ENCODE data around the gene MGAT5B. TPM values are rescaled to one million over a fixed set of nuclear protein-coding genes. Genes with fewer than 3 reads are reported as not detected.

MGAT5B gene
- total RNA-seq, 1 experiment from 2014 or later = 4.9 TPM

DNA sequence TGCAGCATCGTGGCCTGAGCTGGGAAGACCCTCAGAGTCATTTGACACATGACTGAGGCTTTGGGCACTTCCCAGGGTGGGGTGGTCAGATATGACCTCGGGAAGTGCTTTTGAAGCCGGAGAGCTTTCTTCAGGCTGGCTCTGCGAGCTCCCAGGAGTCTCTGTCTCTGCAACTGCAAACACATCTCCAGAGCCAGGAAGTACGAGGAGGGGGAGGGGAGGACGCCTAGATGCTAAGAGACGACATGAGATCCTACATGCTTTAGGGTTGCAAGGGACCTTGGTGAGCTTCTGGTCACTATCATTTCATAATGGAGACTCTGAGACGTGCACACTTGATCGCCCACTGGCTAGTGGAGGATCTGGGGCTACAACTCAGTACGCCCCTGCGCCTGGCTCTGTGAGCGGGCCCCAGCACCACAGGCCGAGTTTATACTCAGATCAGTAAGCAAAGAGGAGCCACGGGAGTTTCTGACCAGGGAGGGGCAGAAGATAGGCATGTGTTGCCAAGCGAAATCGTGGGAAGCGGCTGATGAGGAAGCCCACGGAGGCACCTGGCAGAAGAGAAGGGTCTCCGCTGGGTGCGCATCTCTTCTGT lies 527 bp upstream of the MGAT5B start:
- Histone ChIP-seq H2AFZ (ENCODE audit: low read length) (peak overlapping the region; percentile 95), H4K20me1 (ENCODE audit: low read length) (no peaks in the 10 kb centered on the region), H3K27ac (ENCODE audit: low read length) (peak overlapping the region; percentile 33), H3K9me2 (replicated peaks; ENCODE audit: low read length) (no peaks in the 10 kb centered on the region), H3K4me1 (ENCODE audit: insufficient read depth, low read length) (peaks cover 41% of the 10 kb centered on the region), H3K79me2 (ENCODE audit: low read length) (peaks cover 4% of the 10 kb centered on the region; the same call in 1 of the 2 replicates), H3K27me3 (ENCODE audit: low read length) (no peaks in the 10 kb centered on the region), H3K4me3 (ENCODE audit: low read length) (peak overlapping the region; percentile 63), H3F3A (ENCODE audit: low read length, unreplicated experiment) (no peaks in the 10 kb centered on the region), H3K9me3 (ENCODE audit: low read length) (no peaks in the 10 kb centered on the region), H3K4me2 (ENCODE audit: low read length) (peak overlapping the region; percentile 97), H3K9ac (ENCODE audit: low read length) (peak overlapping the region; percentile 30), H3K36me3 (ENCODE audit: low read depth, low read length) (no peaks in the 10 kb centered on the region)
- POLR2A ChIA-PET (ENCODE audit: unreplicated experiment) = interaction anchor here (0.6 kb wide), 2 partner anchors 311 to 1182 kb away, joined by 5 read pairs; no protein-coding TSS in a partner anchor
- no TSS peak for BruUV-seq (replicated peaks)
- TF ChIP-seq, protein P1, sequence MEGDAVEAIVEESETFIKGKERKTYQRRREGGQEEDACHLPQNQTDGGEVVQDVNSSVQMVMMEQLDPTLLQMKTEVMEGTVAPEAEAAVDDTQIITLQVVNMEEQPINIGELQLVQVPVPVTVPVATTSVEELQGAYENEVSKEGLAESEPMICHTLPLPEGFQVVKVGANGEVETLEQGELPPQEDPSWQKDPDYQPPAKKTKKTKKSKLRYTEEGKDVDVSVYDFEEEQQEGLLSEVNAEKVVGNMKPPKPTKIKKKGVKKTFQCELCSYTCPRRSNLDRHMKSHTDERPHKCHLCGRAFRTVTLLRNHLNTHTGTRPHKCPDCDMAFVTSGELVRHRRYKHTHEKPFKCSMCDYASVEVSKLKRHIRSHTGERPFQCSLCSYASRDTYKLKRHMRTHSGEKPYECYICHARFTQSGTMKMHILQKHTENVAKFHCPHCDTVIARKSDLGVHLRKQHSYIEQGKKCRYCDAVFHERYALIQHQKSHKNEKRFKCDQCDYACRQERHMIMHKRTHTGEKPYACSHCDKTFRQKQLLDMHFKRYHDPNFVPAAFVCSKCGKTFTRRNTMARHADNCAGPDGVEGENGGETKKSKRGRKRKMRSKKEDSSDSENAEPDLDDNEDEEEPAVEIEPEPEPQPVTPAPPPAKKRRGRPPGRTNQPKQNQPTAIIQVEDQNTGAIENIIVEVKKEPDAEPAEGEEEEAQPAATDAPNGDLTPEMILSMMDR (conservative IDR thresholded peaks at IDR 0.05; ENCODE audit: low read depth, low read length) = no peak
- TF ChIP-seq EZH2 (IDR thresholded peaks at IDR 0.05; ENCODE audit: low read length, unreplicated experiment) (no peak), EZH2phosphoT487 (IDR thresholded peaks at IDR 0.05; ENCODE audit: borderline replicate concordance, low read length) (no peak)
- ATAC-seq (peak; percentile 41), DNase-seq (peak; percentile 74)
- intact Hi-C loops (cut with micrococcal nuclease) = loop anchor here (1.0 to 5.0 kb wide), 3 partner anchors 75 to 189 kb away; no protein-coding TSS in a partner anchor
- CTCF ChIA-PET = interaction anchor here (0.6 to 2.2 kb wide), 5 partner anchors 75 to 387 kb away, joined by 4 to 36 read pairs (median 5); no protein-coding TSS in a partner anchor

DNA sequence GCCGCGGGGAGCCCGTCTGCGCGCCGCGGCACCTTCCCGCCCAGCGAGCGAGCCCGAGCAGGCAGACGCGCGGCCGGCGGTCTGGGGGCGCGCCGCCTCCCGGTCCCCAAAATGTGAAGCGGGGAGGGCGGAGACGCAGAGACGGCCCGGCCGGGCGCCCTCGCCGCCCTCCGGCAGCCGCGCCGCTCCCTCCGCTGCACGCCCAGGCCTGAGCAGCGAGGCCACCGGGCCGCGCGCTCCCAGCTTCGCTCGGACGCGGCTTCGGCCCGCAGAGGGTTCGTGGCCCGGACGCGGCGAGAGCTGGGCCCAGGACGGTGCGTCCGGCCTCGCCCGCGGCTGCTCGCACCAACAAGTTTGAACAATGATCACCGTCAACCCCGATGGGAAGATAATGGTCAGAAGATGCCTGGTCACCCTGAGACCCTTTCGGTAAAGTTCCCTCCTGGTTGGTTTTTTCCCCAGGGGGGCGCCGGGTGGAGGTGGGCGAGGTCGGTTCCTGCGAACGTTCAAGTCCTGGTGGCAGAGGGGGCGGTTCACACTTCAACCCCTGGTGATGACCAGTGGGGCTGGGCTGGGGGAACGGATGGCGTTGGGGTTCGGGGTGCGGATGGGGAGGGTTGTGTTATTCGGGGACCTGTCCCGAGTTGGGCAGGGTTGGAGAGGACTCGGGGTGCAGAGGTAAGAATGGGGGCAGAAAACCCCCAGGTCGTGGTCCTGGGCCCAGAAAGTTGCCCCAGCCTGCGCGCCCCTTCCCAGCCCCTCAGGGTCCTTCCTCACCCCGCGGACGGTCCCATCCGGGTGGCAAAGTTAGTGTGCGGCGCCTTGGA lies 678 bp downstream of the MGAT5B start:
- POLR2A ChIA-PET (ENCODE audit: unreplicated experiment) = no interaction called here

More for the DNA sequence above, 678 bp downstream of the MGAT5B start:
- Histone ChIP-seq H3K36me3 (ENCODE audit: low read depth, low read length) (no peaks in the 10 kb centered on the region), H4K20me1 (ENCODE audit: low read length) (no peaks in the 10 kb centered on the region), H3K79me2 (ENCODE audit: low read length) (peaks cover 4% of the 10 kb centered on the region; the same call in 1 of the 2 replicates), H3K9me3 (ENCODE audit: low read length) (no peaks in the 10 kb centered on the region), H3K27me3 (ENCODE audit: low read length) (no peaks in the 10 kb centered on the region), H3K27ac (ENCODE audit: low read length) (no peak overlapping the region), H3F3A (ENCODE audit: low read length, unreplicated experiment) (no peaks in the 10 kb centered on the region), H3K4me3 (ENCODE audit: low read length) (peak overlapping the region; percentile 65), H3K9ac (ENCODE audit: low read length) (peak overlapping the region; percentile 7; the same call in 1 of the 2 replicates), H3K9me2 (replicated peaks; ENCODE audit: low read length) (no peaks in the 10 kb centered on the region), H3K4me1 (ENCODE audit: insufficient read depth, low read length) (peaks cover 50% of the 10 kb centered on the region), H2AFZ (ENCODE audit: low read length) (peak overlapping the region; percentile 40), H3K4me2 (ENCODE audit: low read length) (peak overlapping the region; percentile 83)
- TF ChIP-seq, protein P1 (conservative IDR thresholded peaks at IDR 0.05; ENCODE audit: low read depth, low read length) = no peak
- no peak for TF ChIP-seq EZH2phosphoT487 (IDR thresholded peaks at IDR 0.05; ENCODE audit: borderline replicate concordance, low read length)
- TF ChIP-seq EZH2 (IDR thresholded peaks at IDR 0.05; ENCODE audit: low read length, unreplicated experiment) = no peak
- no TSS peak for BruUV-seq (replicated peaks)
- peak; percentile 17 for DNase-seq
- ATAC-seq = peak; percentile 6
- intact Hi-C loops (cut with micrococcal nuclease) = loop anchor here (5.0 kb wide), 2 partner anchors 73 to 143 kb away; no protein-coding TSS in a partner anchor
- CTCF ChIA-PET = interaction anchor here (0.6 to 2.2 kb wide), 4 partner anchors 188 to 386 kb away, joined by 3 to 36 read pairs (median 6); no protein-coding TSS in a partner anchor
